HG03280 (cell line): ENCODE measurements around the gene GABRA5.
"Not testable (repeated sequence)": the region's sequence is repeated elsewhere in the genome, so short reads cannot be mapped to it uniquely, and the experiment has no call there.

Experiments
- ATAC-seq: cut with Tn5 transposase; IDR thresholded peaks from one replicate; pipeline ENCODE4 v1.9.1; 2021; ENCODE audit warnings: mild to moderate bottlenecking, moderate library complexity; ENCODE audit not compliant: unreplicated experiment

The GABRA5 gene

GRCh38 chr15:26866298-26867199 lies at the start of gene GABRA5:
TSS of gene GABRA5 (plus strand) at chr15:26867062. CDS start at chr15:26869249, 2,187 bp downstream.
- no peak for ATAC-seq

GRCh38 chr15:26831191-26831590 lies 35.7 kb upstream of the GABRA5 start:
- ATAC-seq = not testable (repeated sequence)

- ATAC-seq = no peak
Measured at GRCh38 chr15:26831951-26832350, 34.9 kb upstream of the GABRA5 start.

DNA sequence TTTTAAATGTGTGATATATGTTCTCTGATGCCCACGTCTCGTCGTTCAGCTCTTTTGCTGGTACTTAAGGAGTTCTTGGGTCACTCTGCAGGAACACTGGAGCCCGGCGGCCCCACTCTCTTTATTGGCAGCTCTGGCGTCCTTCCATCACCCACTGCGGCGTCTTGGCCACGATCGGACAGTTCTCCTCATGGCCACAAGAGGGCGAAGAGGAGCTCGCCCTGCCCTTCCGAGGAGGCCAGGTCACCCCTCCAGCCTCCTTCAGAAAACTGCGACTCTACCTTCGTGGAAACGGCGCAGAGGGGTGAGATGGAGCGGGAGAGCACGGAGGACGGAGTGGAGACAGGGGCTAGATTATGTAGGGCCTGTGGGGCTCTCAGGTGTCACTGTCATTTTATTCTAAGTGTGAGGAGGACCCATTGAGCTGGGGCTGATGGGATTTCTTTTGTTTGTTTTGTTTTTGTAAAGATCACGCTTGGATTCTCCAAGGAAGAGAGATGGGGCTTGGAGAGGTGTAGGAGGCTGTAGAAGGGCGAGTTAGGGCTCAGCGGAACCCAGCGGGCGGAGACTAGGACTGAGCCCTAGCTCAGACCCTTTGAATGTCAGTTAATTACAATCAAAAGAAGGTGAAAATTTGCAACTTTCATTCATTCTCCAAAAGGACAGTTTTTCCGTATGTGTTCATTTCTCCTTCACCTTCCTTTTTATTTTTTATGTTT lies 28.0 kb upstream of the GABRA5 start:
- ATAC-seq = no peak

DNA sequence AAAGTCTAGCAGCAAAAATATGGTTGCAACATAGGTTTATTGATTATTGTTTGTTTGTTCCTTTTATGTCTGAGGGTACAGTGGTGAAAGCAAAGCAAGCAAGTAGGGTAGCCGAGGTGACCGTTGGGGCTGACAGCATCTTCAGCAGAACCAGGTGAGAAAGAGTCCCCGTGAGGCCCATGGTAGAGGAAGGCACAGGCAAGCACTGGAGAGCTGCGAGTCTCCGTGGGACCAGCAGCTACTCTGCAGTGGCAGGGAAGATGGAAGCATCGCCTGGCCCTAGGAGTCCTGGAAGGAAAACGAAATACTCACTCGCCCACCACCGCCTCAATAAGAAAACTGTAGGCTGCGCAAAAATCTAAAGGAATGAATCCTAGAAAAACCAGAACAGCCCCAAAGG lies 25.3 kb upstream of the GABRA5 start:
- no peak for ATAC-seq

DNA sequence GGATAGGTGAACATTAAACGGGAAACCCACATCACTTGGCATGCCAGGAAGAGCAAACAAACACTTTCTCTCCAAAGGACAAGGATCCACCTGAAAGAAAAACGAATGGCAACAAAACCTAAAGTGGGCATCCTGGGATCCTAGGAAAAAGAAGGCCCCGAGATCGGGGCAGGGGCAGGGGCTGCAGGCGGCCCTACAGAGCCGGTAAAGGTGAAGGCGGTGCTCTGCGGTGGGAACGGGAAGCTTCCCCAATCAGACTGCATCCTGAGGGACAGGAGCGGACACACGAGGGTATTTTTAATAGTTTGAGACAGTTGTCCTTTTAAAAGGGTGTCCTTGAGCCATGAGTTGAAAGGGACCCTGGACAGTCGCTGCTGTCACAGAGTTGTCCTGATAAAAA lies 24.9 kb upstream of the GABRA5 start:
- no peak for ATAC-seq

GRCh38 chr15:26842391-26842790 lies 24.5 kb upstream of the GABRA5 start:
- no peak for ATAC-seq

DNA sequence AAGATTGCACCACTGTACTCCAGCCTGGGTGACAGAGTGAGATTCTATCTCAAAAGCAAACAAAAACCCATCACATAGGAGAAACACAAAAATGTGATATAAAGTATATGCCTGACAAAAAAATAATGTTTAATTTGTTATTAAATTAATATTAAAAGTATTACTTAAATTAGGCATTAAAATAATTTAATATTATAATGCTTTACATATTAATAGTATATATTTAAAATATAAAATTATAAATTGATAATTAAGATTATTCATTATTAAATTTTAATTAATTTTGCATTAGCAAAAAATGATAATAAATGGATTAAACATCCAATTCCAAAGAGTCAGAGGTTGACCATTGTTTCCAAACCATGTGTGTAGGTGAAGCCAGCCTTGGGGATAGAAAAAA lies 22.0 kb upstream of the GABRA5 start:
- no peak for ATAC-seq

DNA sequence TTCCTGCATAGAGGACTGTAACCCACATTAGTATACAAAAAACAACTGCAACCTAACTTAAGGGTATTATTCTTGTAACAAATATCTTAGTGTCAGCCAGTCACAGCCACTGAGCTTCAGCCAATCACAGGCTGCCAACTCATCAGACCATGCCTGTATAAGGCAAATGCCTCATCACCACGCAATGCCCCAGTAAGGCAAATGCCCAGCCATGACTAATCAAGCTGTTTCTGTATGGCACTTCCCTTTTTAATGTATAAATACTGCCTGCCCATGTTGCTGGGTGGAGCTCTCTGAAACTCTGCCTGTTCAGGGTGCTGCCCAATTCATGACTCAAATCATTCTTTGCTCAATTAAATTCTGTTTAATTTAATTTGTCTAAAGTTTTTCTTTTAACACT lies 18.4 kb upstream of the GABRA5 start:
- no peak for ATAC-seq

DNA sequence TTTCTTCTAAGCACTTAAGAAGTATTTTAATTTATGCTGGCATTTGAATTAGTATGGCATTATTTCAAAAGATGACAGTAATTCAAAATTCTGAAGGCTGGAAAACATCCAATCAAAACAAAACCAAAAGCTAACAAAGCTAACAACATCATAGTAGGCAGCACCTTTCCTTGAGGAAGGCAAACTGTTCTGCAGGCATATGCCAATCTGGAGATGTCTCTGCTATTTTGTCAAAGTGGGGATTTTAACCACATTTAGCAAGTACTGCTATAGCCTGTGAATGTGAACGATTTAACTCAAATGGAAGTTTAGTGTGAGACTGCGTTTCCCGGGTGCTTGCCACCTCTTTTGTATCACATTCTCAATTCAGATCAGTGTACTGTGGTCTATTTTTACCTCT lies 16.7 kb upstream of the GABRA5 start:
- ATAC-seq = no peak

DNA sequence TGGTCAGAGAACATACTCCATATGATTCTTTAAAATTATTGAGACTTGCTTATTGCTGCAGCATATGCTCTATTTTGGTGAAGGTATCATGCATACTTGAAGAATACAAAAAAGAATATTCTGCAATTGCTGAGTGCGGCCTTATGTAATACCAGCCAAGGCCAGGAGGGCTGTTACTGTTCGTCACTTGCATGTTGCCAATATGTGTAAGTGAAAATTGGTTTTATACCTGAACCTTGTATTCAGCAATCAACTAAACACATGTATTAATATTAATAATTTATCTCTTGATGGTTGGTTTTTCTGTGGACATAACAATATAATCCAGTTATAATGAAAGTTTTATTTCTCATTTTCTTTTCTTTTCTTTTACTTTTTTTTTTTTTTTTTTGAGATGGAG lies 13.9 kb upstream of the GABRA5 start:
- ATAC-seq = no peak

- ATAC-seq = no peak
Measured at GRCh38 chr15:26854435-26854834, 12.4 kb upstream of the GABRA5 start.

DNA sequence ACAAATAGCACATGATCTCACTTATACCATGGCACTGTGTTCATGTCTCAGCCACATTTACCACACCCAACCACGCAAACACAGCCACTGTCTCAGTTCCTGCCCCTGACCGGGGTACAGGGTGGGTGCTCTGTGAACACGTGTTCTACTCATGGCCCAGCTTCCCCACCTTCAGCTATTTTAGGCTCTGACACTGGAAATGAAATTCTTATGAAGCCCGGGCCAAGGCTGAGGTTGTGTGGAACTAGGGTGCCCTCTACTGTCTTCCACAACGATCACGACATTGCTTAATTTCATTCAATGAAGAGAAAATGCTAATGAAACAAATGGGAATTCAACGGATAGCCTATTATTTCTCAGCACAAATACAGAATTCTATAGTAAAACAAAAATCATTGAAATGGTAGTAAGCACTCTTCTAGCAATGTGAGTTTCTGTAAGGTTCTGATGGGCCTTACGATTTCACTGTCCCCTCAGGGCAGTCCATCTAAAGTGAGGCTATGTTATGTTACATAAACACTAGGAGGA lies 2.1 kb upstream of the GABRA5 start:
- ATAC-seq = no peak

- no peak for ATAC-seq
Measured at GRCh38 chr15:26867200-26868007, 542 bp downstream of the GABRA5 start.

- no peak for ATAC-seq
Measured at GRCh38 chr15:26868029-26868685, 1.3 kb downstream of the GABRA5 start.

DNA sequence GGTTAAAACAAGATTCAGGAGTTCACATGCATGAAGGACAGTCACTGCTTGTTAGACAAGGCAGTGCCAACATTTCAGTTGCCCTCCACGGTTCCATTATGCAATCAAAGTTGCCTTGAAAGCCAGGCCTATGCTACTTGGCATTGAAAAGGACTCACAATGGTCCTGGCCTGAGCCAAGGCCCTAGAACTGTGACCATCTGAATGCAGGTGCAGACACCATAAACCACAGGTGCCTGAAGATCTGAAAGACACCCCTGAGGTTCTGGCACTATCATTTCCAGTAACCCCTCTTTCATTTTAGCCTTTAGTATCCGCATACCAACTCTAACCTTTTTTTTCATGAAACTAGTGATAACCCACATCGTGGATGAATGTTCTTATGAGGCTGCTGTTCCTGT lies 2.8 kb downstream of the GABRA5 start:
- ATAC-seq = no peak

- ATAC-seq = no peak
Measured at GRCh38 chr15:26870346-26870745, 3.5 kb downstream of the GABRA5 start.

DNA sequence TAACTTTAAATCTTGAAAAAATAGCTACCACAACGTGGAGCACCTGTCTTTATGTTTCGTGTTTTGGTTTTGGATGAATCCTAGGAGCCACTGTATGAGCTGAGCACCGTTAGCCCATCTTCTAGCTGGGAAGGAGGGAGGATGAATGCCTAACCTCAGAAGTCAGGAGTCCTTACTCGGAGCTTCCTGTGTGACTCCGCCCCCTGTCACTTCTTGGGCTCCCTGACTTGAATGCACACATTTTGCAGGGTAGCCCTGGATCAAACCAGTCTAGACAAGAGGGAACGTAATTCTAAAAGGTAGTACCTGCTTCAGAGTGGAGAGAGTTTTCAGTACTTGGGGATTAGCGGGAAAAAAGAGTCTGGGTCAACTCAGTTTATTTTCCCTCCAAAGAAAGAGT lies 5.3 kb downstream of the GABRA5 start:
- ATAC-seq = no peak

- ATAC-seq = no peak
Measured at GRCh38 chr15:26873846-26874245, 7.0 kb downstream of the GABRA5 start.

DNA sequence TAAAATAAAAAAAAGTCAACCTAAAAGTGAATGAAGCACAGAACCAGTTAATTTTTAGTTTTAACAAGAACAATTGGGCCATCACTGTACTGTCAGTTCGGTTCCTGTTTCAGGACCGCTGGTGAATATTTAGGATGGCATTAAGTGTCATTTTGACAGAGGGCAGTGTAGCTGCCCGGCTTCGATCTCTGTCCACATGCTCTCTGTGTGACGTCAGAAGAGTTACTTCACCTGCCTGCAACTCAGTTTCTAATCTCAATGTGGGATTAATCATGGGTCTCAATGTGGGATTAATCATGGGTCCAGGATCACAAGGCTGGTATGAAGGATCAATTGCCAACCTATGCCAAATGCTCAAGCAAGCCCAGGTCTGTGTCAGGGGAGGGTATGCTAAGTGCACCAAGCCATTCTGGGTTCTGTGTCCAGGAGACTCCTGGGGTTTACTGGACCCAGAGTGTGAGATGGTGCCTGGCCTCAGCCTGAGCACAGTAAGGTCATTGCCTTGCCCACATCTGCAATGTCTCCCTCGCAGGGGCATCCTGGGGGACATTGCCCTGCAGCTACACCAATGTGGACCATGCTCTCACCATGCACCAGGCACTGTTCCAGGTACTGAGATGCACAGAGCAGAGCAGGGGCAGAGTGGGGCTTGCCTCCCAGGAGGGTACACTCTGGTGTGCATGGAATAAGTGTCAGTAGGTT lies 8.1 kb downstream of the GABRA5 start:
- no peak for ATAC-seq
